Ishikawa (cell line): ENCODE data around the gene RAVER1.
A peak's percentile ranks its signal among the peaks of the same experiment; 100 is the strongest.

Experiments
- CEBPB ChIP-seq: IDR thresholded peaks from 2 replicates; pipeline ENCODE4 v1.6.1; 2012
- CREB1 ChIP-seq: IDR thresholded peaks from 2 replicates; pipeline ENCODE4 v1.6.1; 2012; ENCODE audit warnings: low read depth
- EGR1 ChIP-seq: IDR thresholded peaks from 2 replicates; pipeline ENCODE4 v1.6.1; 2012
- EP300 ChIP-seq: IDR thresholded peaks from 2 replicates; pipeline ENCODE4 v1.6.1; 2012; ENCODE audit warnings: borderline replicate concordance
- FOXM1 ChIP-seq: IDR thresholded peaks from 2 replicates; pipeline ENCODE4 v1.6.1; 2012; ENCODE audit warnings: low read depth, borderline replicate concordance
- MAX ChIP-seq: IDR thresholded peaks from 2 replicates; pipeline ENCODE4 v1.6.1; 2012
- NFIC ChIP-seq: IDR thresholded peaks from 2 replicates; pipeline ENCODE4 v1.6.1; 2012
- RAD21 ChIP-seq: IDR thresholded peaks from 2 replicates; pipeline ENCODE4 v1.6.1; 2012; ENCODE audit warnings: low read depth
- REST ChIP-seq: IDR thresholded peaks from 2 replicates; pipeline ENCODE4 v1.6.1; 2012; ENCODE audit warnings: low read depth, mild to moderate bottlenecking
- TAF1 ChIP-seq: IDR thresholded peaks from 2 replicates; pipeline ENCODE4 v1.6.1; 2012; ENCODE audit warnings: low read depth, mild to moderate bottlenecking
- TCF12 ChIP-seq: IDR thresholded peaks from 2 replicates; pipeline ENCODE4 v1.6.1; 2012; ENCODE audit warnings: low read depth
- TEAD4 ChIP-seq: IDR thresholded peaks from 2 replicates; pipeline ENCODE4 v1.6.1; 2012
- USF1 ChIP-seq: IDR thresholded peaks from 2 replicates; pipeline ENCODE4 v1.6.1; 2012
- YY1 ChIP-seq: IDR thresholded peaks from 2 replicates; pipeline ENCODE4 v1.6.1; 2012; ENCODE audit warnings: low read depth
- ZBTB7A ChIP-seq: IDR thresholded peaks from 2 replicates; pipeline ENCODE4 v1.6.1; 2012; ENCODE audit warnings: low read depth

Gene RAVER1

GRCh38 chr19:10295847-10296591 is 37.3 kb downstream of the RAVER1 start:
- TF ChIP-seq YY1 (no peak), TAF1 (no peak)

GRCh38 chr19:10295305-10295846 is 38.0 kb downstream of the RAVER1 start:
- peak; percentile 64 for TF ChIP-seq TCF12
- no peak for TF ChIP-seq RAD21
- TF ChIP-seq MAX = peak; percentile 90
- TF ChIP-seq EP300 = no peak
- no peak for TF ChIP-seq TAF1
- TF ChIP-seq REST = no peak
- no peak for TF ChIP-seq EGR1
- TF ChIP-seq CEBPB = no peak
- peak; percentile 54 for TF ChIP-seq USF1
- TF ChIP-seq NFIC = peak; percentile 84
- TF ChIP-seq YY1 = no peak
- peak; percentile 23; the same call in 1 of the 2 replicates for TF ChIP-seq TEAD4
- TF ChIP-seq ZBTB7A = peak; percentile 64; the same call in 1 of the 2 replicates
- TF ChIP-seq CREB1 = no peak
- TF ChIP-seq FOXM1 = no peak

- TF ChIP-seq USF1 (no peak), FOXM1 (no peak), TEAD4 (no peak), TAF1 (no peak), MAX (no peak), YY1 (no peak), ZBTB7A (no peak), CREB1 (no peak), RAD21 (no peak), EP300 (no peak), CEBPB (no peak), TCF12 (no peak), NFIC (no peak), EGR1 (no peak), REST (no peak)
Measured at GRCh38 chr19:10294368-10294697, 39.0 kb downstream of the RAVER1 start.

- no peak for TF ChIP-seq CEBPB
- no peak for TF ChIP-seq TCF12
- TF ChIP-seq ZBTB7A = no peak
- no peak for TF ChIP-seq RAD21
- no peak for TF ChIP-seq TAF1
- TF ChIP-seq TEAD4 = no peak
- TF ChIP-seq NFIC = no peak
- TF ChIP-seq FOXM1 = no peak
- TF ChIP-seq EGR1 = no peak
- TF ChIP-seq REST = no peak
Measured at GRCh38 chr19:10293637-10294367, 39.5 kb downstream of the RAVER1 start.
